Measurements from ENCODE around the gene NDUFS3. TPM values are rescaled to one million over a fixed set of nuclear protein-coding genes. Genes with fewer than 3 reads are reported as not detected.

NDUFS3 gene
- polyA plus RNA-seq, 2 donors = 126 to 151 TPM

DNA sequence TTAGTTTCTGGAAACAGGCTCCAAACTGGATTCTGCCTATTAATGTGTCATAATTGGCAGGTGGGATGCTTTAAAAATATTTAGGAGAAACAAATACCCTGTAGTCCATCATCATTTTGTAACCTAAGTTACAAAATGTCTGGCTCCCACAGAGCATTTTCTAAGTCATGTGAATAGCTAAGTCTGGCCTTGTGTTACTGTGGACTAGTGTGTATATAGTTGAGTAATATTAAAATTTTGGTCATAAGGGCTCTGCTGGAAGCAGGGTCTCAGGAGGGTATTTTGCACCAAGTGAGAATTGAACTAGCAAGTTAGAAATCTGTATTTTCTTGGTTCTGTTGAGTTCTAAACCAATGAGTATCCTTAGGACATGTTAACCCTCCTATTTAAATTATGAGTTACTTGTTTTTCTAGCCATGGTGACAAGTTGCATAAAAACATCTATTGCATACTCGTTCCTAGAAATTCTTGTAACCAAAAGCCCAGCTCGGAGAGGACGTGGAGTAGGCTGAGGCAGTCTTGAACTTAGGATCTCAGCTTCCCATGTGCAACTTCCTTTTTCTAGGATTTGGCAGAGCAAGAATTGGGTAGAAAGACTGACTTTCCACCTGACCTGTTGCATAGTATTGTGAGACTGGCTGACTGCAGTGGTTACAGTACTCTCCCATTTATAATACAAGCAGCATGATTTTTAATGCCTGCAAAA, 8.1 kb upstream of the NDUFS3 start:
- Histone ChIP-seq H3K36me3 (ENCODE audit: control insufficient read depth in 2 of 2, insufficient read depth in 2 of 2, low read length in 1 of 2) (peaks cover 10 to 19% of the 10 kb centered on the region in 2 donors), H3K4me1 (ENCODE audit: control insufficient read depth in 2 of 2, insufficient read depth in 2 of 2, low read length in 1 of 2) (peaks cover 0 to 8% of the 10 kb centered on the region in 2 donors), H3K27ac (ENCODE audit: low read depth in 2 of 2, low read length in 1 of 2) (no peak overlapping the region), H3K9me3 (ENCODE audit: control insufficient read depth in 2 of 2, insufficient read depth in 1 of 2, low read depth in 1 of 2, low read length in 1 of 2) (no peaks in the 10 kb centered on the region), H3K4me3 (ENCODE audit: low read depth in 1 of 2, low read length in 2 of 2) (no peak overlapping the region), H3K27me3 (ENCODE audit: control insufficient read depth in 1 of 2, insufficient read depth in 2 of 2, low read length in 2 of 2) (no peaks in the 10 kb centered on the region)
- WGBS, 2 donors = 84 to 89% methylated on average over 3 of the region's 3 CpGs

DNA sequence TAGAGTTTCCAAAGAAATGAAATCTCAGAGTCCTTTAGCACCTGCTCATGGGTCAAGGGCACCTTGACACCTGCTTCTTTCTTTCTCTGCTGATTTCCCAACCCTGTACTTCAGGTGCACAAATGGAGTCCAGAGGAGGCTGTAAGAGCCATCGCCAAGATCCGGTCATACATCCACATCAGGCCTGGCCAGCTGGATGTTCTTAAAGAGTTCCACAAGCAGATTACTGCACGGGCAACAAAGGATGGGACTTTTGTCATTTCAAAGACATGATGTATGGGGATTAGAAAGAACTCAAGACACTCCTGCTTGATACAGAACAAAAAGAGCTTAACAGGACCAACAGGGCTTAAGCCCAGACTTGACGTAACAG, 7.5 kb upstream of the NDUFS3 start:
- WGBS, 2 donors = 62 to 66% methylated on average over 4 of the region's 4 CpGs
- no peak overlapping the region for H3K4me3 ChIP-seq (ENCODE audit: low read depth in 1 of 2, low read length in 2 of 2)
- no peaks in the 10 kb centered on the region for H3K9me3 ChIP-seq (ENCODE audit: control insufficient read depth in 2 of 2, insufficient read depth in 1 of 2, low read depth in 1 of 2, low read length in 1 of 2)
- H3K4me1 ChIP-seq (ENCODE audit: control insufficient read depth in 2 of 2, insufficient read depth in 2 of 2, low read length in 1 of 2) = peaks cover 0 to 7% of the 10 kb centered on the region in 2 donors
- no peaks in the 10 kb centered on the region for H3K27me3 ChIP-seq (ENCODE audit: control insufficient read depth in 1 of 2, insufficient read depth in 2 of 2, low read length in 2 of 2)
- peaks cover 10 to 21% of the 10 kb centered on the region in 2 donors for H3K36me3 ChIP-seq (ENCODE audit: control insufficient read depth in 2 of 2, insufficient read depth in 2 of 2, low read length in 1 of 2)
- peak overlapping the region in 1 of 2 donors; percentile 24 for H3K27ac ChIP-seq (ENCODE audit: low read depth in 2 of 2, low read length in 1 of 2)

DNA sequence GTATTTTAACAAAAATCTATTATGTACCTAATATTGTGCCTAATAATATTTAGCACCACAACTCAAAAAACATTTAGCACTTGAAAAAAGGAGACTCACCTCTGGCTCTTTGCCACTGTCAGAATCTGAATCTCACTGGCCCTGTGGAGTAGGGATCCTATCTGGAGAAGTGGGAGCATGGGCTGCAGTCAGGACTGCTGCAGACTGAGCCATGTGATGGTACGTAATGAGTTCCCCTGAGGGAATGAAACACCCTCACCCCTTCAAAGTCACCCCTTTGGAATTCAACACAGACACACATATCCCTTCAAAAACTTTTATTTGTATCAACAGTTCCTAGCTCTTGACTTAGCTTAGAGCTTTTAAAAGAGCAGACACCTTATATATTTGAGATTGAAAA, 7.0 kb upstream of the NDUFS3 start:
- H3K27ac ChIP-seq (ENCODE audit: low read depth in 2 of 2, low read length in 1 of 2) = no peak overlapping the region
- no peak overlapping the region for H3K4me3 ChIP-seq (ENCODE audit: low read depth in 1 of 2, low read length in 2 of 2)
- no peaks in the 10 kb centered on the region for H3K27me3 ChIP-seq (ENCODE audit: control insufficient read depth in 1 of 2, insufficient read depth in 2 of 2, low read length in 2 of 2)
- WGBS, 2 donors = 54 to 67% methylated on average over 1 of the region's 1 CpG
- peaks cover 10 to 21% of the 10 kb centered on the region in 2 donors for H3K36me3 ChIP-seq (ENCODE audit: control insufficient read depth in 2 of 2, insufficient read depth in 2 of 2, low read length in 1 of 2)
- H3K4me1 ChIP-seq (ENCODE audit: control insufficient read depth in 2 of 2, insufficient read depth in 2 of 2, low read length in 1 of 2) = peaks cover 0 to 7% of the 10 kb centered on the region in 2 donors
- H3K9me3 ChIP-seq (ENCODE audit: control insufficient read depth in 2 of 2, insufficient read depth in 1 of 2, low read depth in 1 of 2, low read length in 1 of 2) = no peaks in the 10 kb centered on the region

DNA sequence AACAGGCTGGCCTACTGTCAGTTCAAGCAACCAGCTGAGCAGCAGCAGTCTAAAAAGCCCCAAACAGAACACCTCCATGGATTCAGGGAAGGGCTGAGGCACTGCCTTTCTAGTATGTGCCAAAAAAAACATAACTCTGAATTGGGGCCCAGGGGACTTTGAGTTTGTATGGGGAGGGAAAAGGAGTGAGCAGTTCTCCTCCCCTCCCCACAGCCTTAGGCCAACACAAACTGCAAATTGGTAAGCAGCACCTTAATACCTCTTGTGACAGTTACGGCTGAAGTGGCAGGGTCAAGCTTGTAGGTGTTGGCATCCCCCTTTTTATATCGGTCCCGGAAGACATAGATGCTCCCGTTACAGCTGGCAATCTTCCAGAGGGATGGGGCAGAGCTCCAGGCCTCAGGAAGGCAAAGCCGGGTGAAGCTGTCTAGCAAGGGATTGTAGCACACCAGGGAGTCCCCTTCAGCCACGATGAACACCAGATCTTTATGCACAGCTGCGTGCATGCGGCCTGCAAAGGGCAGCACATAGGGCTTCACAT, 6.1 kb upstream of the NDUFS3 start:
- Histone ChIP-seq H3K36me3 (ENCODE audit: control insufficient read depth in 2 of 2, insufficient read depth in 2 of 2, low read length in 1 of 2) (peaks cover 10 to 21% of the 10 kb centered on the region in 2 donors), H3K4me1 (ENCODE audit: control insufficient read depth in 2 of 2, insufficient read depth in 2 of 2, low read length in 1 of 2) (peaks cover 0 to 7% of the 10 kb centered on the region in 2 donors)

DNA sequence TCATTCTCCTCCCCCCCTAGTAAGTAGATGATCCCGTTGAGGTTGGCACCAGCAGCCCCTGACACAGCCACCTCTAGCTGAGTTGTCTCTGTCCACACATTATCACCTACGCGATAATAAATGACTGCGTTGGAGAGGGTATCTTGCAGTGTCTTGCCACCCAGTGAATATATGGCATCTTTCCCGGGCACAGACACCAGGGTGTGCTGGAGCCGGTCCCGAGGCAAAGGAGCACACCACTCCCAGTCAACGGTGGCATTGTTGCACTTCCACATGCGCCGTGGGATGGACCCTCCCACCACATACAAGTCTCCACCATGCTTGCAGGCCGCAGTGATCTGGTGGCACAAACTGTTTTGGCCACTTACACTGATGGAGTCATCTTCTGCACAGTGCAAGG, 5.6 kb upstream of the NDUFS3 start:
- H3K27ac ChIP-seq (ENCODE audit: low read depth in 2 of 2, low read length in 1 of 2) = no peak overlapping the region
- H3K36me3 ChIP-seq (ENCODE audit: control insufficient read depth in 2 of 2, insufficient read depth in 2 of 2, low read length in 1 of 2) = peaks cover 10 to 21% of the 10 kb centered on the region in 2 donors
- H3K27me3 ChIP-seq (ENCODE audit: control insufficient read depth in 1 of 2, insufficient read depth in 2 of 2, low read length in 2 of 2) = no peaks in the 10 kb centered on the region
- WGBS, 2 donors = 61 to 67% methylated on average over 11 of the region's 11 CpGs
- no peak overlapping the region for H3K4me3 ChIP-seq (ENCODE audit: low read depth in 1 of 2, low read length in 2 of 2)
- H3K4me1 ChIP-seq (ENCODE audit: control insufficient read depth in 2 of 2, insufficient read depth in 2 of 2, low read length in 1 of 2) = peaks cover 2 to 7% of the 10 kb centered on the region in 2 donors
- no peaks in the 10 kb centered on the region for H3K9me3 ChIP-seq (ENCODE audit: control insufficient read depth in 2 of 2, insufficient read depth in 1 of 2, low read depth in 1 of 2, low read length in 1 of 2)

More for the DNA sequence above, 6.1 kb upstream of the NDUFS3 start:
- no peaks in the 10 kb centered on the region for H3K27me3 ChIP-seq (ENCODE audit: control insufficient read depth in 1 of 2, insufficient read depth in 2 of 2, low read length in 2 of 2)
- no peak overlapping the region for H3K4me3 ChIP-seq (ENCODE audit: low read depth in 1 of 2, low read length in 2 of 2)
- H3K9me3 ChIP-seq (ENCODE audit: control insufficient read depth in 2 of 2, insufficient read depth in 1 of 2, low read depth in 1 of 2, low read length in 1 of 2) = no peaks in the 10 kb centered on the region
- WGBS, 2 donors = 35% methylated on average over 8 of the region's 8 CpGs
- peak overlapping the region in 1 of 2 donors; percentile 55 for H3K27ac ChIP-seq (ENCODE audit: low read depth in 2 of 2, low read length in 1 of 2)

DNA sequence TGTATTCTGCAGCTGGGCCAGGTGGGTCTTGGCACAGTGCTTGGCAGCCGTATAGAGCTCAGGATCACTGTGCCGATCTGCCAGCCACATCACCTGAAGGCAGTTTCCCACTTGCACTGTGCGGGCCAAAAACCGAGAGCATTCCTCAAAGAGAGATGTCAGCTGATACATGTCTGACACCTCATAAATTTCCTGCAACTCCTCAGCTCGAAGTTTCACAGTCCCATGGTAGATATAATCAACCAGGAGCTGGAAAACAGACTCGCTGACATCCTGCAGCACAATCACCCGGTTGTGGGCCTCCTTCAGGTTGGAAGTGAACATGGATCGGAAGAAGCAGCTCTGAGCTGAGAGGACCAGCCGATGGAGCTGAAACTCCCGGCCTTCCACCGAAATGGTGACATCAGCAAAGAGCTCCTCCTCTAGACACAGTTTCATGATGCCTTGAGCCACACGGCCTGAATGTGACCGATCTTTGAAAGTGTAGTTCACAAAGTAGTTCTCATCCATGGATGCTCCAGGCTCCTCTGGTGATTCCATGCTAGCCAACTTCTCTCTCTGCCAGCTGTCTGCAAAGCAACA, 1.3 kb upstream of the NDUFS3 start:
- peaks cover 3 to 9% of the 10 kb centered on the region in 2 donors for H3K4me1 ChIP-seq (ENCODE audit: control insufficient read depth in 2 of 2, insufficient read depth in 2 of 2, low read length in 1 of 2)
- H3K27me3 ChIP-seq (ENCODE audit: control insufficient read depth in 1 of 2, insufficient read depth in 2 of 2, low read length in 2 of 2) = no peaks in the 10 kb centered on the region
- no peaks in the 10 kb centered on the region for H3K9me3 ChIP-seq (ENCODE audit: control insufficient read depth in 2 of 2, insufficient read depth in 1 of 2, low read depth in 1 of 2, low read length in 1 of 2)
- WGBS, 2 donors = 64% methylated on average over 13 of the region's 13 CpGs
- no peak overlapping the region for H3K27ac ChIP-seq (ENCODE audit: low read depth in 2 of 2, low read length in 1 of 2)
- H3K36me3 ChIP-seq (ENCODE audit: control insufficient read depth in 2 of 2, insufficient read depth in 2 of 2, low read length in 1 of 2) = peaks cover 19 to 32% of the 10 kb centered on the region in 2 donors
- H3K4me3 ChIP-seq (ENCODE audit: low read depth in 1 of 2, low read length in 2 of 2) = peak overlapping the region in 1 of 2 donors; percentile 68

DNA sequence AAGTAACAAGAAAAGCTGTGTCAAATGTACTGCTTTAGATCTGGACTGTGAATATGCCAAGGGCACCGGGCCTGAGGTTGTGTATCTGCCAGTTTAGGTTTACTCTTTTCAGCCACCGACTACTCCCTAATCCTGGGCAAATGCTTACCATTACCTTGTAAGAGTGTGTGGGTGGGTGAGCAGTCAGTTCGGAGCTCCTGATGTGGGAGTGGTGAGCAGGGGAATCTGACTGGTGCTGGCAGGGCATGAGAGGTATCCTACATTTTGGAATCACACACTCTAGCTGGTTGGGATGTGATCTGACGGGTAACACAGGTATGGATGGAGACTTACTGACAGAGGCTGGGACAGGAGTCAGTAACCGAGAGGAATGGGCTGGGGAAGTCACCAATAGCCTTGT, 5.0 kb downstream of the NDUFS3 start:
- H3K9me3 ChIP-seq (ENCODE audit: control insufficient read depth in 2 of 2, insufficient read depth in 1 of 2, low read depth in 1 of 2, low read length in 1 of 2) = no peaks in the 10 kb centered on the region
- H3K27me3 ChIP-seq (ENCODE audit: control insufficient read depth in 1 of 2, insufficient read depth in 2 of 2, low read length in 2 of 2) = no peaks in the 10 kb centered on the region
- 82% methylated on average over 5 of the region's 5 CpGs for WGBS, 2 donors
- H3K27ac ChIP-seq (ENCODE audit: low read depth in 2 of 2, low read length in 1 of 2) = no peak overlapping the region
- H3K4me3 ChIP-seq (ENCODE audit: low read depth in 1 of 2, low read length in 2 of 2) = no peak overlapping the region
- H3K36me3 ChIP-seq (ENCODE audit: control insufficient read depth in 2 of 2, insufficient read depth in 2 of 2, low read length in 1 of 2) = peaks cover 17 to 34% of the 10 kb centered on the region in 2 donors
- H3K4me1 ChIP-seq (ENCODE audit: control insufficient read depth in 2 of 2, insufficient read depth in 2 of 2, low read length in 1 of 2) = peaks cover 0 to 4% of the 10 kb centered on the region in 2 donors

DNA sequence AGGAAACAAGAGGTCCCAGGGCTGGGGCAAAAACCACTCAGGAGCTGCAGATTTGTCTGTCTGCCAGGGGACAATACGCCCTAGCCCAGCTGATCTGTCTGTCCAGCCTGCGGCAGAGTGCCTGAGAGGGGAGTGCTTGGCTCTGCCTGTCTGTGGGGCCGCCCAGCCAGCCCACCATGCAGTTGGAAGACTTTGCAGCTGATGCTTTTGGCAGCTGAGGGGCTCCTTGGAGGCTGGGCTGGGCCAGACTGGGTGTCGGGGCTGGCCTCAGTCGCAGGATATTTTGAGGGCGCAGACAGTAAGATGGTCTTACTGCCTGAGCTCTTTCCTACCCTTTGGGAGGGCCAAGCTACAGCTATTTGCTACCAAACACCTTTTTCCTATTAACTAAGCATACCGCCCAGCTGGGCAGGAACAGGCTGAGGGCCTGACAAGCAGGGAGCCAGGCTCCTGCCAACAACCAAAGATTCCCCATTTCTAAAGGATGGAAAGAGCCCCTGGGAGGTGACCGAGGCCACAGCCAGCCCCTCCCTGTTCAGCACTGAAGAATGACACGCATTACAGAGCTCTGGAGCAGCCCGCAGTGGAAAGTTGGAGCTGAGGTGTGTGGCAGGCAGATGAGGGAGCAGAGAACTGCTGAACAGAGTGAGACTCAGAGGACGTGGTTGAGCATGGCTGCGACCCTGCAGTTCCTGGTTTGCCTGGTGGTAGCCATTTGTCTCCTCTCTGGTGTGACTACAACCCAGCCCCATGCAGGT, 7.4 kb downstream of the NDUFS3 start, which contains the start of gene FAM180B:
FAM180B (plus strand) TSS at position 581 of the 758 bp plus-strand sequence; CDS start at position 672, 91 bp downstream.
- 65 to 74% methylated on average over 12 of the region's 12 CpGs for WGBS, 2 donors
- Histone ChIP-seq H3K27me3 (ENCODE audit: control insufficient read depth in 1 of 2, insufficient read depth in 2 of 2, low read length in 2 of 2) (peaks cover 0 to 6% of the 10 kb centered on the region in 2 donors), H3K36me3 (ENCODE audit: control insufficient read depth in 2 of 2, insufficient read depth in 2 of 2, low read length in 1 of 2) (peaks cover 17 to 29% of the 10 kb centered on the region in 2 donors), H3K4me1 (ENCODE audit: control insufficient read depth in 2 of 2, insufficient read depth in 2 of 2, low read length in 1 of 2) (peaks cover 0 to 5% of the 10 kb centered on the region in 2 donors), H3K27ac (ENCODE audit: low read depth in 2 of 2, low read length in 1 of 2) (no peak within 1 kb of the TSS), H3K4me3 (ENCODE audit: low read depth in 1 of 2, low read length in 2 of 2) (no peak within 1 kb of the TSS), H3K9me3 (ENCODE audit: control insufficient read depth in 2 of 2, insufficient read depth in 1 of 2, low read depth in 1 of 2, low read length in 1 of 2) (peaks cover 0 to 5% of the 10 kb centered on the region in 2 donors)

DNA sequence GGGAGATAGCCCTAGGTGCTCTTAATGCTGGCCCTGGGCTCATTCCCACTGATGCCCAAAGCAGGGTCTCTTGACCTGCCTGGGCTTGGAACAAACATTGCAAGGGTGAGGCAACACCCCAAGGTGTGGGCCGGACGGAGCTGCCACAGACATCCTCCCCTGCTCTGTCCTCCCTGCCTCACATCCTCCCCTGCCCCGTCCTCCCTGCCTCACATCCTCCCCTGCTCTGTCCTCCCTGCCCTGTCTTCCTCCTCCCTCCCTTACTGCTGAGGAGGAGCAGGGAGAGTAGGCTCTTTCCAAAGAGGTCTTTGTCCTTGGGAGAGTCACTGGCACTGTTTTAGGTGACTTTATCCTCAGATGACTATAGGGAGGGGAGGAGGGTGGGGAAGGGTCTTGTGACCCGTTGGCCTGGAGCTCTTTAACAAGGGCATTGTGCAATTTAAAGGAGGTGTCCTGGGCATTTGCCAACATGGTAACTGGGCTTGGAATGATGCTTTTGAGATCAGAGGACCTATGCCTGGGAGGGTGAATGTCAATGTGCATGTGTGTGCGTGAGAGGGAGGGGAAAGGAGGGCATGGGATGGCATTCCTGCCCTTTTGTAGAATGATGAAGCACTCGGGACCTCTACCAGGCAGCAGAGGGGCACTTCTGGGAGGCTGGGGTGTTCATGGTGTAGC, 8.3 kb downstream of the NDUFS3 start:
- Histone ChIP-seq H3K4me1 (ENCODE audit: control insufficient read depth in 2 of 2, insufficient read depth in 2 of 2, low read length in 1 of 2) (peaks cover 0 to 5% of the 10 kb centered on the region in 2 donors), H3K27me3 (ENCODE audit: control insufficient read depth in 1 of 2, insufficient read depth in 2 of 2, low read length in 2 of 2) (peaks cover 0 to 6% of the 10 kb centered on the region in 2 donors), H3K36me3 (ENCODE audit: control insufficient read depth in 2 of 2, insufficient read depth in 2 of 2, low read length in 1 of 2) (peaks cover 10 to 25% of the 10 kb centered on the region in 2 donors), H3K27ac (ENCODE audit: low read depth in 2 of 2, low read length in 1 of 2) (no peak overlapping the region), H3K4me3 (ENCODE audit: low read depth in 1 of 2, low read length in 2 of 2) (no peak overlapping the region), H3K9me3 (ENCODE audit: control insufficient read depth in 2 of 2, insufficient read depth in 1 of 2, low read depth in 1 of 2, low read length in 1 of 2) (peaks cover 0 to 5% of the 10 kb centered on the region in 2 donors)
- 63 to 68% methylated on average over 6 of the region's 6 CpGs for WGBS, 2 donors
